GF-D8 (cell line): Measurements from ENCODE around the gene MACO1.

Source experiments
- DNase-seq: peaks from one replicate; lab custom pipeline; 2025; lab: John Stamatoyannopoulos, UW

MACO1 gene

GRCh38 chr1:25524568-25525360 lies 94.1 kb downstream of the MACO1 start:
- no peak for DNase-seq

GRCh38 chr1:25525361-25525688 lies 94.6 kb downstream of the MACO1 start:
- no peak for DNase-seq

GRCh38 chr1:25526753-25527152 lies 96.1 kb downstream of the MACO1 start:
- DNase-seq, result no peak

DNA sequence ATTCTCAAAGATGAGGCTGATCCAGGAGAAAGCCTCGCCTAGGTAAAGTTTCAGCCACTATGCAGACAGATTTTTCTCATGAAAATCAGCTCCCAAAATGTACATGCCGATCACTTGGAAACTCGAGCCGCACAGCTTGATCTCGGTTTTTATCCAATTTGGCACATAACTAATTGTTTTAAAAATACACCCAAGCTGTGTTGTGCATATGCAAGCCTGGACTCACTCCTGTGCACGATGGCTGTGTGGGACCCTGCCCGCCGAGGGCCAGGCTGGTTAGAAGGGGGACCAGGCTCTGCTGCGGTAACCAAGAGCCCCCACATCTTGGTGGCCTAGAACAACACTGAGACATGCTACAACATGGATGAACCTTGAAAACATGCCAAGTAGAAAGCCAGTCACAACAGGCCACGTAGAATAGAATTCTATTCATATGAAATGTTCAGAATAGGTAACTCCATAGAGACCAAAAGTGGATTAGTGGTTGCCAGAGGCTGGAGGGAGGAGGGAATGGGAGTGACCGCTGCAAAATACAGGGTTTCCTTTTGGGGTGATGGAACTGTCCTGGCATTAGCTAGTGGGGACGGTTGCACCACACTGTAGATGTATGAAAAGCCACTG lies 96.6 kb downstream of the MACO1 start:
- no peak for DNase-seq

DNA sequence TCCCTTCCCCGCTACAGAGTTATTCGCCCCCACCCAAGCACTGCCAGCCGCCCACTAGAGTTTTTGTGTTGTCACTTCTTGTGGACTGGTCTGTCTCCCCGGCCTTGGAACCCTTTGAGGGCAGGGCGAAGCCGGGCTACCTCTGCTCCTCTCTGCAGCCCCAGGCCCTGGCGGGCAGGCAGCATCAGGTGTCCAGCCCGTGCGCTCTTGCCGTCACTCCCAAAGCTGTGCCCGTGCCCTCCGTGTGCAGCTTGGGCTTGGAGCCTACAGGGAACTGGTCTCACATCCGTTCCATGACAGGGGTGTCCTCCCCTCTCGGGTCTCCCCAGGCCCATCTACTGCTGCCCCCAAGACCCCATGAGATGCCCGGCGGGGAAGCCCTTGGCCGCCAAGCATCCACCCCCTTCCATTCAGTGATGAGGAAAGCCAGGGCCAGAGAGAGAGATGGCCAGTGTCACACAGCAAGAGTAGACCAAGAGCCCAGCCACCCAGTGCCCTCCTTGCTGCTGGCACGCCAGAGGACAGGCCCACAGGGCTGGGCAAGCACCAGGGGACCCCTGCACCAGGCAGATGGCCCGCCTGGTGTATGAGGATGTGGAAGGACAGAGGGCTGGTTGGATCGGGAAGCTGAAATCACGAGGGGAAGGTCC lies 97.4 kb downstream of the MACO1 start:
- DNase-seq, result no peak

GRCh38 chr1:25528881-25529517 lies 98.3 kb downstream of the MACO1 start:
- DNase-seq, result no peak

DNA sequence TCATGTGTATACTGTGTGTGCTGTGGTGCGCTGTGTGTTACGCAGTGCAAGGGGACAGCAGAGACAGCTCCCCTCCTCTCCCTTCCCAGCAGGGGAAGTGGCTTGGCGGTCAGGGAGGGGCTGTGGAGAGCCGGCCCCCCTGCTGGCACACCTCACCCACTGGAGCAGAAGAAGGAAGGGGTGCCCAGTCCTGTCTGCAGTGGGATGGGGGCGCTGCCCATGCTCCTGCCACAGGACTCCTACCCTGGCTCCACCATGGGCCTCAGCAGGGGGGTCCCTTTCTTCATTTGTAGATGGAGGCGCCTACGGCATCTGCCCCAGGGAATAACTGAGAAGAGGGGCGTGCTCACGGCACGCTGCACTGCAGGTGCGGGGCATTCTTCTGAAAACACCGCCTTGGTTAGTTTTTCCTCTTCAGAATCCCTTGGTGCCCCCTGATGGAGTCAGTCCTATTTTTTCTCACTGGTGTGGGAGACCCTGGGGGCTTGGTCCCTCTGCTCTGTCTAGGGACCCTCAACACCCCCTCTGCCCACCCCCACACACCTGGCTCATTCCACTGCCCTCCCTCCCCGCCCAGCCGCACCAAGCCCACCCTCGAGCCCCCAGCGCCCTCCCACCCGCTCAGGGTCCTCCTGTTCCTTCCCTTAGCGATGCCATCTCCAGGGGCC lies 99.0 kb downstream of the MACO1 start:
- DNase-seq, result no peak

GRCh38 chr1:25530186-25531081 lies 99.7 kb downstream of the MACO1 start:
- DNase-seq, result no peak

GRCh38 chr1:25531082-25531461 lies 100.4 kb downstream of the MACO1 start:
- no peak for DNase-seq

- DNase-seq, result no peak
Observed at GRCh38 chr1:25532970-25533369, 102.3 kb downstream of the MACO1 start.

DNA sequence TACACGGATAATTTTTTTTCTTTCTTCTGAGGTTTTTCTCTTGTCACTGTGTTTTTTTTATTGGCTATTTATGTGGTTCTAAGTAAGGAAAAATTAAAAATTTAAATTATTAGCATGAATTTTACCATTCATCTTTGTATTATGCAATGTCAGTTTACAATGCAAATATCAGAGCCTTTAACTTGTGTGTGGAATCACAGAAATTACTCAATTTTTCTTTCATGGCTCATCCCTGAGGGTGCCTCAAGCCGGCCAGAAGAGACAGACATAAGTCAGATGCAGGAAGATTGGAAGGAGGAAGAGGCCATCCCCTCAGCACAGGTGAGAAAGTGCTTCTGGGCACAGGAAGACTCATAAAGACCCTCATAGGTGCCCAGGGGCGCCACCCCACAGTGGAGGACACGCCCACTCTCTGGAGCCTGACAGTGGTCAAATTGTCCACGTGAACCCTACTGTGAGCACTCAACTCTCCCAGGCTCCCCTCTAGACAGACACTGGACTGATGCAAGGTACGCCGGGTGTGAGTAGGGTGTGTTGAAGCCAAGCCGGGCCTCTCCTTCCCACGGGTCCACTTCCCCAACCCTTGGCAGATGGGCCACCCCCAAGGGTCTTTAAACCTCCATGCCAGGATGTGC lies 103.2 kb downstream of the MACO1 start:
- DNase-seq, result no peak

- DNase-seq, result no peak
Observed at GRCh38 chr1:25534410-25534788, 103.7 kb downstream of the MACO1 start.

- DNase-seq, result no peak
Observed at GRCh38 chr1:25536124-25536523, 105.4 kb downstream of the MACO1 start.

DNA sequence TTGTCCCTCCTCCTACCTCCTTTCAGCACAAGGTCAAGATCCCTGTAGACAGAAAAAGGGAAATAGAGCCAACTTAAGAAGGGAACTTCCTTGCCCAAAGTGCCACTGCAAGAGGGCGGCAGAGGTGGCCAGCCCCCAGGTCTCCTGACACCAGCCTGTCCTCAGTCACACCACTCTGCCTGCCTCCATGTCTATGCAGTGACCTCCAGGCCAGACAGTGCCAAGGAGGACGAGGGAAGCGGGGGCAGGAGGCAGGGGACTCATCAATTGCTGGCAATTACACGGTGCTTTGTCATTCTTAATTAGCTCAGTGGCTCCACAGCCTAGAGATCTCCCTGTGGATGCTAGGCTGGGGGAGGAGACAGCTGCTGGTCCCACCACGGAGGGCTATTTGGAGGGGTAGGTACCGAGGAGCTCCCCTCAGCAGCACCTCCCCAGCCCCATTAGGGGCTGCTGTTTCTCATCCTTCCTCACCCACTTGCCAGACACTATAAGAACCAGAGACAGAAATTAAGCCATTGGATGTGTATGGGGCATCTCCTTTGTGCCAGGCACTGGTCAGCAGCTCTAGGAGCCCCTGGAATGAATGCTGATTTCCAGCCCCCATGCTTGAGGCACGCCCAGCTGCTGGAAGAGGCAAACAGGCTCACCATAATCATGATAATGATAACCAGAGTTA lies 106.6 kb downstream of the MACO1 start:
- no peak for DNase-seq

DNA sequence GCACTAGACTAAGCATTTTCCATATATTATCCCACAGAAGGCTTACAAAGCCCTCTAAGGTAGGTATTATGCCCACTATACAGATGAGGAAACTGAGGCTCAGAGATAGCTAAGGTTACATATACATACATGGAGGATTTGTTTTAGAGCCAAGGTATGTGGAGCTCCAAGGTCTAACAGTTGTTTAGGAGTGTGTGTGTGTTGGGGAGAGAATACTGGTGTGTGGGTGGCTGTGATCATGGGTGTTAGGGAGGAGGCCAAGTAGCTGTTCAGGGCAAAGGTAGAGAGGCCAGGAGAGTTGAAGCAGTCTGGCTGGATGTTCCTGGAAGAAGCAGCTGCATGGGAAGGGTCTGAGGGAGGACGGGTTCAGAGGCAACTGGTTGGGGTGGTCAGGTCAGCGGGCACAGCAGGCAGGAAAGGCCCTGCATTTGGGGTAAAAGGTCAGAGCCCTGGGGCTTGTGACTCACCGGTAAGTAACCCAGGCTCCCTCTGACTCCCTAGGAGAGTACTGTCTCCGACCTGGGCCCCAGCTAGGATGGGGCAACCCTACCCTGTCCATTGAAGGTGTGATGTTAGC lies 107.6 kb downstream of the MACO1 start:
- DNase-seq, result no peak

- no peak for DNase-seq
Observed at GRCh38 chr1:25540750-25541342, 110.1 kb downstream of the MACO1 start.

- no peak for DNase-seq
Observed at GRCh38 chr1:25541425-25541824, 110.7 kb downstream of the MACO1 start.

- no peak for DNase-seq
Observed at GRCh38 chr1:25541889-25542658, 111.4 kb downstream of the MACO1 start.

- DNase-seq, result no peak
Observed at GRCh38 chr1:25543005-25543424, 112.3 kb downstream of the MACO1 start.
